Measurements from ENCODE around the gene C2orf80. TPM values are rescaled to one million over a fixed set of nuclear protein-coding genes. Genes with fewer than 3 reads are reported as not detected.

The C2orf80 gene
- total RNA-seq, 2 donors from 2014 or later, result 0.55 TPM; not detected in 1

- WGBS, 2 experiments (ENCODE audit: insufficient coverage in 1 of 2, insufficient read length in 1 of 2), result 93 to 100% methylated on average over 1 to 2 of the region's 2 CpGs
- peaks cover 13% of the 10 kb centered on the region for H3K9me3 ChIP-seq (ENCODE audit: control insufficient read depth, low read length)
Measured at GRCh38 chr2:208156439-208156838, 33.4 kb downstream of the C2orf80 start.

DNA sequence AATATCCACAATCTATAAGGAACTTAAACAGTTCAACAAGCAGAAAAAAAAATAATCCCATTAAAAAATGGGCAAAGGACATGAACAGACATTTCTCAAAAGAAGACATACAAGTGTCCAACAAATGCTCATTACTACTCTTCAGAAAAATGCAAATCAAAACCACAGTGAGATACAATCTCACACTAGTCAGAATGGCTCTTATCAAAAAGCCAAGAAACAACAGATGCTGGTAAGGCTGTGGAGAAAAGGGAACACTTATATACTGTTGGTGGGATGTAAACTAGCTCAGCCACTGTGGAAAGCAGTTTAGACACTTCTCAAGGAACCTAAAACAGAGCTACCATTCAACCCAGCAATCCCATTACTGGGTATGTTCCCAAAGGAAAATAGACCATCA, 36.7 kb downstream of the C2orf80 start:
- DNase-seq, result no peak
- H3K27me3 ChIP-seq (ENCODE audit: control insufficient read depth, insufficient read depth, low read length, poor library complexity, severe bottlenecking), result no peaks in the 10 kb centered on the region
- Mint-ChIP-seq H3K27me3 (ENCODE audit: insufficient read depth) (no peaks in the 10 kb centered on the region), H3K36me3 (ENCODE audit: low read depth) (no peaks in the 10 kb centered on the region), H3K27ac (no peak overlapping the region), H3K4me3 (no peak overlapping the region), H3K4me1 (no peaks in the 10 kb centered on the region), H3K9me3 (peaks cover 14% of the 10 kb centered on the region)
- H3K9me3 ChIP-seq (ENCODE audit: control insufficient read depth, low read length), result peaks cover 17% of the 10 kb centered on the region
- H3K27ac ChIP-seq (ENCODE audit: low read depth, low read length), result no peak overlapping the region
- no peak overlapping the region for H3K9ac ChIP-seq (ENCODE audit: extremely low read depth, low read length, poor library complexity, severe bottlenecking)
- H3K4me3 ChIP-seq (ENCODE audit: low read length), result no peak overlapping the region
- H3K4me1 ChIP-seq (ENCODE audit: control insufficient read depth, insufficient read depth, low read length), result no peaks in the 10 kb centered on the region
- no peak for TF ChIP-seq CTCF (conservative IDR thresholded peaks at IDR 0.05)
- no peaks in the 10 kb centered on the region for H3K36me3 ChIP-seq (ENCODE audit: control insufficient read depth, insufficient read depth, low read length)

More at GRCh38 chr2:208156439-208156838, 33.4 kb downstream of the C2orf80 start:
- Histone ChIP-seq H3K4me3 (ENCODE audit: low read length) (no peak overlapping the region), H3K27me3 (ENCODE audit: control insufficient read depth, insufficient read depth, low read length, poor library complexity, severe bottlenecking) (no peaks in the 10 kb centered on the region), H3K27ac (ENCODE audit: low read depth, low read length) (no peak overlapping the region), H3K4me1 (ENCODE audit: control insufficient read depth, insufficient read depth, low read length) (no peaks in the 10 kb centered on the region), H3K36me3 (ENCODE audit: control insufficient read depth, insufficient read depth, low read length) (no peaks in the 10 kb centered on the region), H3K9ac (ENCODE audit: extremely low read depth, low read length, poor library complexity, severe bottlenecking) (no peak overlapping the region)
- no peak for DNase-seq
- TF ChIP-seq CTCF (conservative IDR thresholded peaks at IDR 0.05), result no peak
- Mint-ChIP-seq H3K4me1 (no peaks in the 10 kb centered on the region), H3K4me3 (no peak overlapping the region), H3K27ac (no peak overlapping the region), H3K9me3 (peaks cover 8% of the 10 kb centered on the region), H3K36me3 (ENCODE audit: low read depth) (no peaks in the 10 kb centered on the region), H3K27me3 (ENCODE audit: insufficient read depth) (no peaks in the 10 kb centered on the region)

DNA sequence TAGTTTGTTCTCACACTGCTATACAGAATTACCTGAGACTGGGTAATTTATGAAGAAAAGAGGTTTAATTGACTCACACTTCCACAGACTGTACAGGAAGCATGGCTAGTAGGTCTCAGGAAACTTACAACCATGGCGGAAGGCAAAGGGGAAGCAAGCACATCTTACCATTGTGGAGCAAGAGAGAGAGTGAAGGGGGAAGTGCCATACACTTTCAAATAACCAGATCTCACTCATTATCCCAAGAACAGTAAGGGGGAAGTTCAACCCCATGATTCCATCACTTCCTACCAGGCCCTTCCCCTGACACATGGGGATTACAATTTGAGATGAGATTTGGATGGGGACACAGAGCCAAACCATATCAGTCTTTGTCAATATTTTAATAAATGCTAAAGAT, 38.9 kb downstream of the C2orf80 start:
- H3K27ac Mint-ChIP-seq, result no peak overlapping the region
- no peak overlapping the region for H3K4me3 Mint-ChIP-seq
- Histone ChIP-seq H3K27ac (ENCODE audit: low read depth, low read length) (no peak overlapping the region), H3K9me3 (ENCODE audit: control insufficient read depth, low read length) (peaks cover 17% of the 10 kb centered on the region), H3K27me3 (ENCODE audit: control insufficient read depth, insufficient read depth, low read length, poor library complexity, severe bottlenecking) (no peaks in the 10 kb centered on the region), H3K9ac (ENCODE audit: extremely low read depth, low read length, poor library complexity, severe bottlenecking) (no peak overlapping the region), H3K4me1 (ENCODE audit: control insufficient read depth, insufficient read depth, low read length) (no peaks in the 10 kb centered on the region), H3K36me3 (ENCODE audit: control insufficient read depth, insufficient read depth, low read length) (no peaks in the 10 kb centered on the region), H3K4me3 (ENCODE audit: low read length) (no peak overlapping the region)
- 100% methylated on average over 1 of the region's 1 CpG; no CpG with 5 or more reads in 1 of the 2 experiments for WGBS, 2 experiments (ENCODE audit: insufficient coverage in 1 of 2, insufficient read length in 1 of 2)
- H3K9me3 Mint-ChIP-seq, result peaks cover 14% of the 10 kb centered on the region
- no peaks in the 10 kb centered on the region for H3K27me3 Mint-ChIP-seq (ENCODE audit: insufficient read depth)
- DNase-seq, result no peak
- peaks cover 12% of the 10 kb centered on the region for H3K4me1 Mint-ChIP-seq
- TF ChIP-seq CTCF (conservative IDR thresholded peaks at IDR 0.05), result no peak
- H3K36me3 Mint-ChIP-seq (ENCODE audit: low read depth), result no peaks in the 10 kb centered on the region
